ENCODE measurements around the gene ARHGAP11A. TPM values are rescaled to one million over a fixed set of nuclear protein-coding genes. Genes with fewer than 3 reads are reported as not detected.

ARHGAP11A gene
- total and polyA plus RNA-seq, 2 of the 13 experiments (the other 11 are each of a cell fraction or from before 2014, with no cell fraction given) = 5.1 to 46.3 TPM

- TF ChIP-seq THRA (CRISPR knock-in tag; IDR thresholded peaks at IDR 0.05; ENCODE audit: borderline replicate concordance) (no peak), NR2F1 (CRISPR knock-in tag; IDR thresholded peaks at IDR 0.05) (no peak), PHF21A (CRISPR knock-in tag; IDR thresholded peaks at IDR 0.05) (no peak), ISL2 (CRISPR knock-in tag; IDR thresholded peaks at IDR 0.05) (peak; percentile 21; the same call in 1 of the 2 replicates), CENPBD1 (CRISPR knock-in tag; IDR thresholded peaks at IDR 0.05; ENCODE audit: borderline replicate concordance, low read depth) (no peak), ZBTB39 (CRISPR knock-in tag; IDR thresholded peaks at IDR 0.05) (no peak), PREB (CRISPR knock-in tag; IDR thresholded peaks at IDR 0.05) (no peak), BCL6 (CRISPR knock-in tag; IDR thresholded peaks at IDR 0.05) (peak; percentile 58; the same call in 1 of the 2 replicates), NR2F6 (IDR thresholded peaks at IDR 0.05) (no peak), NR2F6 (CRISPR knock-in tag; IDR thresholded peaks at IDR 0.05) (peak; percentile 50; the same call in 1 of the 2 replicates), HNRNPUL1 (IDR thresholded peaks at IDR 0.05; ENCODE audit: low read depth, low read length) (no peak), RARG (CRISPR knock-in tag; IDR thresholded peaks at IDR 0.05; ENCODE audit: low read depth) (no peak), SALL1 (CRISPR knock-in tag; IDR thresholded peaks at IDR 0.05) (peak; percentile 17; the same call in 1 of the 2 replicates), NFYB (CRISPR knock-in tag; IDR thresholded peaks at IDR 0.05) (no peak), SOX13 (IDR thresholded peaks at IDR 0.05) (no peak), SOX13 (CRISPR knock-in tag; conservative IDR thresholded peaks at IDR 0.05 in 1 of 2, IDR thresholded peaks at IDR 0.05 in 1 of 2) (peak in 1 of 2 experiments; percentile 87; a peak in 2 of 4 replicates), REST (IDR thresholded peaks at IDR 0.05; ENCODE audit: borderline replicate concordance in 1 of 2, low read depth in 1 of 2, low read length in 2 of 2) (no peak), RXRB (CRISPR knock-in tag; IDR thresholded peaks at IDR 0.05; ENCODE audit: borderline replicate concordance) (0 out of 2 replicates have a peak, but pooled peaks have one; percentile 12), HMG20A (CRISPR knock-in tag; IDR thresholded peaks at IDR 0.05; ENCODE audit: borderline replicate concordance) (peak; percentile 68), SOX6 (IDR thresholded peaks at IDR 0.05) (no peak), SOX6 (CRISPR knock-in tag; IDR thresholded peaks at IDR 0.05) (peak; percentile 73), ZNF33A (CRISPR knock-in tag; IDR thresholded peaks at IDR 0.05; ENCODE audit: borderline replicate concordance) (no peak)
Measured at GRCh38 chr15:32669896-32670611, 54.8 kb downstream of the ARHGAP11A start (continued).

Data from HepG2 (cell line).